MM.1S (cell line): ENCODE results near the gene PDE3B.
"Not testable (repeated sequence)": the region's sequence is repeated elsewhere in the genome, so short reads cannot be mapped to it uniquely, and the experiment has no call there.

Source experiments
- CTCF ChIP-seq: fragments of 300-600 bp; sonication (generic); IDR thresholded peaks from 2 replicates; pipeline ENCODE4 v1.5.1; 2016; ENCODE audit warnings: antibody characterized with exemption, low read length, mixed read lengths
- EZH2phosphoT487 ChIP-seq: fragments of 300-600 bp; sonication (generic); IDR thresholded peaks from 2 replicates; pipeline ENCODE4 v1.6.1; 2018; ENCODE audit warnings: antibody characterized with exemption, low read length

- not testable (repeated sequence) for TF ChIP-seq CTCF, EZH2phosphoT487
Observed at GRCh38 chr11:14695656-14696055, 52.1 kb downstream of the PDE3B start.
